Measurements from ENCODE around the gene RBM4.

Gene RBM4

DNA sequence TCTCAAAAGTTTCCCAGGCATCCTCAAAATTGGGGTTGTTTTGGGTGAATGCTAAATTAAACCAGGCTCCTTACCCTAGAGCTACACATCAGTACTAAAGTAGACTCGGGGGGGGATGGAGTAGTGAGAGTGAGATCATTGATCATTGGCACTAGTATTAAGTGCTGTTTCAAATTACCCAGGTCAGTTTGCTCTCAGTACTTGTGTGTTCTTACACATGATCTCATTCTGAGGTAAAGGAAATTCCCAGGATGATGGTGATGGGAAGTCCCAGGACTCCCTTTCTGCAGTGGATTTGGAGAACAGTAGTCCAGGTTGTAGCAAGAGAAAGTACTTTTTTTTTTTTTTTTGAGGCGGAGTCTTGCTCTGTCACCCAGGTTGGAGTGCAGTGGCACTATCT, 12.5 kb downstream of the RBM4 start:
- DNase-seq (ENCODE audit: low read depth in 2 of 2): no peak

DNA sequence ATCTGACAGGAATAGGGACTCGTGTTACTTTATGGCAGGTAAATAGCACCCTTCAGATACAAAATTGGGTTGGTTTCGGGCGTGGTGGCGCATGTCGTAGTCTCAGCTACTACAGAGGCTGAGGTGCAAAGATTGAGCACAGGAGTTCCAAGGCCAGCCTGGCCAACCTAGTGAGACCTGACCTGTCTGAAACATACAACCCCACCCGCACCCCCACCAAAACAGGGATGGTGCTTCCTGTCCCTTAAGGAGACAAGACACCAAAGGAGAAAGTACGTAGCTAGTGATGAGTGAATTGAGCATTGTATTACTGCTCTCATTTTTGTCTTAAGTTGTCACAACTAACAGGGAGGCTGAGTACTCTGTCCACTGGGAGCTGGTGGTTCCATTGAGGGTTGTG, 14.1 kb downstream of the RBM4 start:
- no peak for DNase-seq (ENCODE audit: low read depth in 2 of 2)

DNA sequence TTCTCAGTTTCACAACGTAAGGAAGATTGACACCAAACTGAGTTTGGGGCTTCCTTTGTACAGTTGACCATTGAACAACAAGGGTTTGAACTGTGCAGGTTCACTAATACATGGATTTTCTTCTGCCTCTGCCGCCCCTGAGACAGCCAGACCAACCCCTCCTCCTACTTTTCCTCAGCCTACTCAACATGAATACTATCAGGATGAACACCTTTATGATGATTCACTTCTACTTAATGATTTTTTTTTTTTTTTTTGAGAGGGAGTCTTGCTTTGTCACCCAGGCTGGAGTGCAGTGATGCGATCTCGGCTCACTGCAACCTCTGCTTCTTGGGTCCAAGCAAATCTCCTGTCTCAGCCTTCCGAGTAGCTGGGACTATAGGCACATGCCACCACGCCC, 14.6 kb downstream of the RBM4 start:
- DNase-seq (ENCODE audit: low read depth in 2 of 2): no peak

DNA sequence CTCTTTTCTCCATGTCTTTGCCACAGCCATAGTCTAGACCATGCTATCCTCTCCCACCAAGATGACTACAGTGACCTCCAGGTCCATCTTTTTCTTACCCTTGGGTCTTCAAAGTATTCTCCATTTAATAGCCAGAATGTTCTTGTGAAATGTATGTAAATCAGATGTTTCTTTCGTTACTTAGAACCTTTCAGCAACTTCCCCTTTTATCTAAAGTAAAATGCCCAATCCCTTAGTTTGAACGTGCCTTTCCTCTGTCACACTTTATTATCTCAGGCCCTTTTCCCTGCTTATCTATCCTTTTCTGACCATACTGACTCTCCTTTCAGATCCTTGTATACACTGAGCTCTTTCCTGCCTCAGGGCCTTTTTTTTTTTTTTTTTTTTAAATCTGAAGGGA, 21.3 kb downstream of the RBM4 start:
- no peak for DNase-seq (ENCODE audit: low read depth in 2 of 2)

GRCh38 chr11:66663741-66664296, 25.3 kb downstream of the RBM4 start:
- no peak for DNase-seq (ENCODE audit: low read depth in 2 of 2)

- DNase-seq (ENCODE audit: low read depth in 2 of 2): no peak
Observed at GRCh38 chr11:66665369-66665768, 26.9 kb downstream of the RBM4 start.

- DNase-seq (ENCODE audit: low read depth in 2 of 2): no peak
Observed at GRCh38 chr11:66670816-66671215, 32.3 kb downstream of the RBM4 start.

GRCh38 chr11:66674964-66675602, 36.6 kb downstream of the RBM4 start:
- DNase-seq (ENCODE audit: low read depth in 2 of 2): no peak

- no peak for DNase-seq (ENCODE audit: low read depth in 2 of 2)
Observed at GRCh38 chr11:66676282-66676919, 37.9 kb downstream of the RBM4 start.

DNA sequence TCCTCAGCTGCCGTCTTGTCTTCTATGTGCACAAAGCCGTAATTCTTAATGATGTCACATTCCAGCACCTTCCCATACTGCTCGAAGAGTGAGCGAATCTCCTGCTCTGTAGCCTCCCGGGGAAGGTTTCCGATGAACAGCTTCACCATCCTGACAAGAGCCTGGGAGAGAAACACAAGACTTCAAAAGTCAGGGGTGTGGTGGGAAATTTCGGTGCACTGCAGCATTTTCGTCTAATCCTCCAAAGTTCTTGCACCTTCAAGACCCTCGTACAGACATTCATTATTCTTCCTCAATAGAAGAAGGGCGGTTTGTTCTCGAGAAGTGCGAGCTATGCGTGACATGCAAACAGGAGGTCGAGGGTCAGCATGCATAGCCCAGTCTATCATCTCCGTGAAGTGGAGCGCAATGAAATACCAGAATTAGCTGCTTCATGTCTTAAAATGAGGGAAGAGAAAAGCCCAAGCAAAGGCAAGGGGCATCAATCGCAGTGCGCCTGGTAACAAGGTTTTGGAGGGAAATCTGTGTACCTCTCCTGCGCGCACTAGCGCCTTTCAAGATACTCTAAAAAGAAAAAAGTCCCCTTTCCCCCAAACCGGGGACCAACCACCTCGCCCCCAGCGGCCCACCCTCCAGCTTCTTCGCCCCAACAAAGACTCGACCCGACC, 38.6 kb downstream of the RBM4 start:
- no peak for DNase-seq (ENCODE audit: low read depth in 2 of 2)

DNA sequence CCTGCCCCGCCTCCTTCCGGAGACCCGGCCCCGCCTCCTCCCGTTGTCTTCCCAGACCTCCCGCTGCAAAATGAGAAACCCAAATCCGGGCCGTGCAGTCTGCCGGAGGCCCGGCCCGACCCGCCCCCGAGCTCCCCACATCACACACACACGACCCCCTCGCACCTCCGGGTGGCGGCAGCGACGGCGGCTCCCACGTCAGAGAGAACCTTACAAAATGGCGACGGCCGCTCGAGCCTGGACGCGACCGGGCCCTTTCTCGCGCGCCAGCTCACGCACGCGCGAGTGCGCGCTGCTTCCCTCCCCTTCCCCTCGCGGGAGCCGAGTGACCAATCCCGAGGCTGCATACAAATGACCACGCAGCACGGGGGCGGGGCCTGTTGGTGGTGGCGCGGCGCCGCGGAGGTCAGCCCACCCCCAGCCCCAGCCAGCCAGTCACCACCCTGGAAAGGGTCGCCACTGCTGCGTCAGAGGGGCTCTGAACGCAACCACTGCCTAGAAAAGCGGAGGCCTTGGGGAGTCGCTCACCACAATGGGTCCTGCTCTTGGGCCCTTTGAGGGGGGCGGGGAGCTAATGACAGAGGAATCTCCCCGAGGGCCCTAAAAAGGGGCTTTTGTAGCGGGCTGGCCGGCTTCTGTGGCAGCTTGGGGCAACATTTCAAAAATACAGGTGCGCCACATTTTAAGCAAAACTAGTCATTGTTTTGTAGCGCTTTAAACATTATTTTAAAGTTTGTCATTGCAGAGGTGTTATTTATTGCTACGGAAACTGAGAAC, 39.3 kb downstream of the RBM4 start, which contains the start of gene RBM4B:
Gene RBM4B, minus strand, starts transcription at position 289 of the 777 bp plus-strand sequence. CDS start 808 bp downstream, outside the sequence.
- DNase-seq (ENCODE audit: low read depth in 2 of 2): peak; percentile 79 to 86

DNA sequence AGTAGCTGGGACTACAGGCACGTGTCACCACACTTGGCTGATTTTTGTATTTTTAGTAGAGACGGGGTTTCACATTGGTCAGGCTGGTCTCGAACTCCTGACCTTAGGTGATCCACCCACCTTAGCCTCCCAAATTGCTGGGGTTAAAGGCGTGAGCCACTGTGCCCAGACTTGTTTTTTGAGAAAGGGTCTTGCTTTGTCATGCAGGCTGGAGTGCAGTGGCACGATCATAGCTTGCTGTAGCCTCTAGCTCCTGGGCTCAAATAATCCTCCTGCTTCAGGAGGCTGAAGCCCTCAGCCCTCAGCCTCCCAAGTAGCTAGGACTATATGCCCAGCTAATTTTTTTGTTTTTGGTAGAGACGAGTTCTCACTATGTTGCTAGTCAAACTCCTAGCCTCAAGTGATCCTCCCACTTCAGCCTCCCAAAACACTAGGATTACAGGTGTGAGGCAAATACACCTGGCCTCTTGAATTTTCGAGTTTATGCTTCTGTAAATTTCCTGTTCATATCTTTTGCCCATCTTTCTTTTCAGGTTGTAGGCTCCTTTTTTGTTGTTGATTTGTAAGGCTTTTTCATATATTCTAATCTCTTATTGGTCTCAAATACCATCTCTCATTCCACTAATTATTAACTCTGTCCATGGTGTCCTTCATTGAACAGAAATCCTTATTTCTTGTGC, 42.6 kb downstream of the RBM4 start:
- no peak for DNase-seq (ENCODE audit: low read depth in 2 of 2)

DNA sequence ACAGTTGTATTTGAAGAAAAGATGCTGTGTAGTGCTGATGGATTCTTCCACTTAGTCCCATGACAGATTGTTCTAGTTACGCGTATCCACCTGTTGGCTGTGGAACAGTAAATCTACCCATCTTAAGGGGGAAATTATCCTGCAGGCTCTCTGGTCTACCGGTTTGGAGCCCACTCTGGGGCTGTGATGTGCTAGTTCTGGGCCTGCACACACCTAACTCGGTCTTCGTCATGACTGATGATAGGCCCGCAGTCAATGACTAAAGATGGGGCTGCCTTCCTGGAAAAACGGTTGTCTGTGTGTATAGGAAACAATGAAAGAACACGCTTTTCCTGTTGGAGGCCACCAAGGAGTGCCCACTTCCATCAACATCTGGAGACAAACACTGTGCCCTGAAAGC, 45.4 kb downstream of the RBM4 start:
- DNase-seq (ENCODE audit: low read depth in 2 of 2): no peak

DNA sequence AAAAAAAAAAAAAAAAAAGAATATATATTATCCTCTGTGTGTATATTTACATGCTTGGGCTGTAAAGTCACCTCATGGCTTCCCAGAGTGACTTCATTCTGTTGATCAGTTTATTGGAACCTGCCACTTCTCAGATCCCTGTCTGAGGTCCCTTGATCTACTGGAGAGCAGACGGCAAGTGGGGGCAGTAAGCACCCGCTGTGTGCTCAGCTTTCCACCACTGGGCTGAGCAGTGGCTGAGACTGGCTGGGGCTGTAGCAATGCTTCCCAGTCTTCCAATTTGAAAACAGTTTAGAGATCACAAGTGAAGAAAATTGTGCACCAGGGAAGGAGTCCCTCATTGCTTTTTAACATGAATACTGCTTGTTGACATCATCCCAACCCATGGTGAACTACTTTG, 46.1 kb downstream of the RBM4 start:
- DNase-seq (ENCODE audit: low read depth in 2 of 2): no peak

- DNase-seq (ENCODE audit: low read depth in 2 of 2): no peak
Observed at GRCh38 chr11:66685276-66686099, 47.0 kb downstream of the RBM4 start.

DNA sequence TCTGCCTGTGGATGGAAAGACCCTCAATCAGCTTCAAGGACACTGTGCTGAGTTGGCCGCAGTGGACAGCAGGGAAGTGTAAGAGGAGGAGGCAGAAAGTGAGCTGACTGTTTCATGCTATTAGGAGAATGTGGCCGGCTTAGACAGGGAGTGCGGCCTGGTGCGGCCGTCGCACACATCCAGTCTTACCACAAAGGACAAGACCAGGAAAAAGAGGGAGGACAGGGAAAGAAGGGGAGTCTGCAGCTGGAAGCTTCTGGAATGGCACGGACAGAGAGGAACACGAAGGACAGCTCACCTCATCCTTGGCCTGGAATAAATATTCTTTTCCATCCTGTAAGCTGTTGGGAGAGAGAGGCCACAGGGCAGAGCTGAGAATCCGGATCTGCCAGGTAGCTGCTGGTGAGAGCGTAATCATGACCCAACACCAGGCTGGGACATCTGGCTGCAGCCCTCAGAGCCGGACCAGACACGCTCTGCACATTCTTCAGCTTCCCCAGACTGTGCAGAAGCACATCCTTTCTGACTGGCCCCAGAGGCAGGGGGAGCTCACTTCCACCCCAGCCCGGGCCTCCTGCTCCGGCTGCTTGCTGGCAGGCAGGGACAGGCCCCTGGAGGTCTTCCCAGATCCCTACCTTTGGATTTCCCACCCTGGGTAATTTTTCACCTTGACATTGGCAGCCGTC, 47.7 kb downstream of the RBM4 start:
- no peak for DNase-seq (ENCODE audit: low read depth in 2 of 2)

DNA sequence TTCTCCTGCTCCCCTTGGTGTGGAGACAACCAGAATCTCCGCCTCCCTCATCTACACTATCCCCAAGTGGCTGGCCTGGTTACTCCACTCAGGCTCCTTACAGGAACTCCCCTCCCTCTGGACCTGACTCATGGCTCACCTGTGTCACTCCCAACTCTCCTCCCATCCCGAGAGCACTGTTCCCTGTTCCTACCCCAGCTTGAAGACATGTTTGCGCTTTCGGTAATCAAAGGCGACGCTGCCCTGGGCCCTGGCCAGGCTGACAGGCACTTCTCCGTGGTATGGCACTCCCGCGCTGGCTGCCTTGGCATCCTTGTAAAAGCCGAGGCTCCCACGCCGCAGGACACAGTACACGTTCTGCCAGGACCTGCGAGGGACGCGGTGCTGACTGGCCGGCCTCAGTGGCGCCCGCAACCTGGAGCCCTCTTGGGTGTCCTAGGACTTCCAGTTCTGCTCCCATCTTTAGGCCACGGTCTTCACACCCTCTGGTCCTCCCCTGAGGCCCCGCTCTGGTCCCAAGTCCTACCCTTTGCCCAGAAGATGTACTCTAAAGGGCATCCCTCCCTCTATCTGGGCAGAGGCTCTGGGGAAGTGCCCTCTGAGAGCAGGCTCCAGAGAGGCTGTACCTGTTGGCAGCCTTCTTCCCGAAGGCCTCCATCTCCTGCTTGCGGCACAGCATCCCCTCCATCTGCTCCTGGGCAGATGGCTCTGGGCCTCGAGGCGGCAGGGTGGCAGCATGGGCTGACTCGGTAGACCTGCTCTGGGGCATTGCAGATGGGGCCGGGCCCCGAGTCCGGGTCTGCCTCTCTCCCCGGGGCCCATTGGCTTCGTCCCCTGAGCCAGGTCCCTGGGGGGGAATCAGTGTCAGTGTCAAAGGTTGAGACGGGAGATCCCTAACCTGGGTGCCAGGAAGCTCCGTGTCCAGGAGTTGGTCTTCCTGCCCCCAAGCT, 48.6 kb downstream of the RBM4 start:
- no peak for DNase-seq (ENCODE audit: low read depth in 2 of 2)

- no peak for DNase-seq (ENCODE audit: low read depth in 2 of 2)
Observed at GRCh38 chr11:66687831-66688281, 49.4 kb downstream of the RBM4 start.

Data from stimulated activated CD4-positive, alpha-beta T cell treated with anti-CD3 and anti-CD28 coated beads, Interleukin-1b, Interleukin-23, amount 100 ng/mL, for 1 hour (primary cell).